Activated CD4-positive, CD25-positive, alpha-beta regulatory T cell (primary cell): ENCODE measurements around the gene PARD3.

Experiments
- DNase-seq, 4 experiments: peaks; one replicate each; lab custom pipeline; 2025; lab: John Stamatoyannopoulos, UW

Gene PARD3

DNA sequence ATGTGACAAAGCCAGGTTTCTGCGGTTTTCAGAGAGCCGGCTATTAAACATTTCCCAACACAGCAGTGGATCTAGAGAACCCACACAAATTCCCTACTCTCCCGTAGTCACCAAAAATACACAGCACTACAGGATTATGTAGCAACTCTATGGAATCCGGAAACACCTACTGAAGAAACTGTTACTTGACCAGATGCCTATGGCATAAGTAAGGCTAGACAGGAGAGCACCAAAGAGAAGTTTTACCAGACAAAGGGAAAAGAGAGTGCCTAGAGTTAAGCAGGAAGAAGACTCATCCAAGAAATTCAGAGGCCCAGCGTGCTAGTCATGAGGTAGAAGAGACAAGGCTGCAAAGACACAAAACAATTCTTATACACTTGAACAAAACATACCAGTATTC, 321.1 kb downstream of the PARD3 start:
- no peak for DNase-seq

DNA sequence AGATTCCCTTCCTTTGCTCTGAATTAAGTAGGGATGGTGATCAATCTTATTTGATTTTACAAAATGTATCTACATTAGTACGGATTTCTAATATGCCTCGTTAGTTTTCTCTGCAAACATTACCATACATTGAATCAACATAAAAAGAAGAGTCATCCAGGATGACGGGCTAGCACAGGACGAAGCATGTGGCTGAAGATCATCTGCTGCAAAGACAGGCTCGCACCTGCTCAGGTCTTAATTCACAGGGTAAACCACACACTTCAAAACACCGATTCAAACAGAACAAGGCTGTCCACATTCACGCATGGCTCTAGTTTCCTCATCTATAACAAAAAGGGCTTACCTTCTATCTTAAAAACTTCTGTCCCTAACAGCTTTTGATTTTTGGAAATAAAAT, 323.0 kb downstream of the PARD3 start:
- DNase-seq = no peak

DNA sequence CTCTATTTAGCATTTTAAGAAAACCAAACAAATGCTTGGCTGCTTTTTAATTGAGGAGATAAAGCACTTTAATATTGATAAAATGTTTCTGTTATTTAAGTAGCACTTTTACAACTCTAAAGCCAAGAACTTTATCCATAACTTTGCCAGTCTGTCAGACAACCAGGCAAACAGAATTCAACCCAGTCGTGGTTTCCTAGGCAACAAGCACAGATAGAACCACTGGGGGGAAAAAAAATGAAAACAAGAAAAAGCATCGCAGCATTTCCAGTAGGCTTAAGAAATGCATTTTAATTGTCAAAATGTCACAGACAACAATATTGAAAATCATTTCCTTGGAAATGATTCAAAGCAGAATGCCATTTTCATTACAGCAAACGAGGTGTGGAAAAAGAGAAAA, 323.4 kb downstream of the PARD3 start:
- DNase-seq = no peak

DNA sequence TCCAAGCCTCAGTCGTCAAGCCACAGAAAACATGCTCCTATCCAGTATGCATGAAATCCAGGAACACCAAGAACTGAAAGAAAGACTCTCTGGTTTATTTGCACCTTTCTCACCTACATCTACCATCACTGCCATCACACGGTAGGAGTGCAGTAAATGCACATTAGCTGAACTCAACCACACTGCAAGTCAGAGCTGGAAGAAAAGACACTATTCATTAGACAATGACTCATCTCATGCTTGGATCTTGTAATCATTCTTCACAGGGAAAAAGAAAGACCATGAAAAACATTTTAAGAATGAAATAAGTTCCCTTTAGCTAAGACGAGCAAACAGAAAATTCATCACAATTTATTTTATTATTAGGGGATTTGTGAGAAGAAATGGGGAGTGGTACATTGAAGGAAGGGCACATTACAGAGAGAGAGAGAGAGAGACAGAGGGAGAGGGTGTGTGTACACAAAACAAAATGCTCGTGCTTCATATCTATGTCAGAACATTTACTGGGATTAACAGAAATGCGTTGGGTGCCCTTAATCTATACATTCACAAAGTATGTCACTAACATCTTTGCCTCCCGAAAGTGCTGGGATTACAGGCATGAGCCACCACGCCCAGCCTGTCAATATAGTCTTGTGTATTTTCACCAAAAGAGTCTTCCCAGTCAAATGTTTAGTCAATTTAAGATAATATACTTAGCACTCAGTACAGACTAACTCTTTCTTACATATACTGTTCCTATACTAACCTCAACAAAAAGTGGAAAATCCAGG, 324.9 kb downstream of the PARD3 start:
- no peak for DNase-seq

DNA sequence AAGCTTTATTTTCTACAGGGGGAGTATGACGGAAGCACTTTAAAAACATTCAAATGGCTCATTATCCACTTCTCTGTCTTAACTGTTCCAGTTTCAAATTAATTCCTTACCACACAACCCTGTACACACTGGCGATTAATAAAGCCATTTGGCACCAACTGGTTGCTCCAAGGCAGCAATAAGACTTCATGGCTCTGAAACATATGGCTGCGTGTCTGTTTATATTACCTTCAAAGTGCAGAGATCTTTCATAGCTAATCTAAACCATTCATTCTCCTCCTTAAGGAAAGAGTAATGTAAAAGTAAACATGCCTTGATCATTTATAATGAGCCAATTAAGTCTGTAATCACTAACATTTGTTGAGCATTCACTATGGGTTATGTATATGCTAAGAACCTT, 325.7 kb downstream of the PARD3 start:
- no peak for DNase-seq

DNA sequence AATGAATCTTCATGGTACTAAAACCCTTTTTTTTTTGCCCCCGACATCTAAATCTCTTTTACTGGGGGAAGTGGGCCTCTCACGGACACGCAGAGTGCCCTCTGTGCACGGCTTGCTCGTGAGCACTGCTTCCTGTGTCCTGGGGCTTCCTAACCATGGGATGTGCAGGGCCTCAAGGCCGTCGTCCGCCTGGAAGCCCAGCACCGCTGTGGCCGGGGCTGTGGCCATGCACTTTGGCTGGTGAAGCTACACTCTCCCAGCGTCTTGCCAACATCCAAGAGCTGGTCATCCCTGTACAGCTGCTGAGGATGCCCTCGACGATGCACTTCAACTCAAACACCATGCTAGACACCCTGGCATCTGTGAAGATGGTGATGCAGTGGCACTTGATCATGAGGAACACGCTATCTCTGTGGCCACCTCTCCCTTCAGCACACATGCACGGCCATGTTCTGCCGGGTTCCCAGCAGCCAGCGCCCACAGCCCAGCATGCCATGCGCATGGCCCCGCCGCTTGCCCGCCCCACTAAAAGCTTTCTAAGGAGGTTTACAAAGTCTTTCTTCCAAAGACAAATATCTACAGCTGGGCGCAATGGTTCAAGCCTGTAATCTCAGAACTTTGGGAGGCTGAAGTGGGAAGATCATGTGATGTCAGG, 326.5 kb downstream of the PARD3 start:
- no peak for DNase-seq

DNA sequence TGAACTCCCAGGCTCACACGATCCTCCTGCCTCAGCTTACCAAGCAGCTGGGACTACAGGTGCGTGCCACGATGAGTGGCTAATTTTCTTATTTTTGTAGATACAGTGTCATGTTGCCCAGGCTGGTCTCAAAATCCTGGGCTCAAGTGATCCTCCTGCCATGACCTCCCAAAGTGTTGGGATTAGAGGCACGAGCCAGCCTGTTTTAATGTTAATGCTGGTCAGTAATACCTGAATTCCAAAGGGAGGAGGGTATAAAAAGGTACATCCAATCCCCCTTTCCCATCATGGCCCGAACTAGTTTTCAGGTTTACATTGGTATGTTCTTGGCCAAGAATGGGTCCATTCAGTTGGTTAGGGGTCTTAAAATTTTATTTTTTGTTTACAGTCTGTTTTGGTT, 329.1 kb downstream of the PARD3 start:
- DNase-seq = no peak

DNA sequence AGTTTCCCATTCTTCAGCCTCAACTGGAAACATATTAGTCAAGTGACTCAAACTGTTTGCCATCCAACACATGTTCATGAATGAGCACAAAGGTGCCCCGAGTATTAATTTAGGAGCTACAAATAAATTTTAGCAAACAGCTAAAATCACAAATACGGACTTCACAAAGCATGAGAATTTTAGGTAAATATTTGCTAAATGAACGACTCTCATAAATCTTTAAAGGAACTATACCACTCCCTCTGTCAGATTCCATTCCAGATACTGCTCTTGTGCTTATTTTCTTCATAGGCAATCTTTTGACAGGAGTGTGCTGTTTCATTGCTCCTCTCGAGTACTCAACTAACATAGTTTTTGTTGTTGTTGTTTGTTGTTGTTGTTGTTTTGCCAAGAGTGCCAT, 330.9 kb downstream of the PARD3 start:
- DNase-seq = no peak

DNA sequence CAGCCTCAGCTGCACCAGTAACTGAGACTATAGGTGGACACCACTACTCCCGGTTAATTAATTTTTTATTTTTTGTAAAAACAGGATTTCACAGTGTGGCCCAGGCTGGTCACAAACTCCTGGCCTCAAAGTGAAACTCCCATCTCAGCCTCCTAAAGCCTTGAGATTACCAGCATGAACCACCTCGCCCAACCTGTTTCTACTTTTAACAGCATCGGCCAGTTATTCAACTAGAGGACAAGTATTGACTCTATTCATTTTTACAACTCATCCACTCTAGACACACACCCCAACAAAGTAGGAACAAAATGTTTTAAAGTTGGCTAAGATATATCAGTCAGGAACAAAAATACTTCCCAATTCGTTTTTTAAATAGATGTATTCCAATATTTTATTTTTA, 334.8 kb downstream of the PARD3 start:
- DNase-seq = no peak

DNA sequence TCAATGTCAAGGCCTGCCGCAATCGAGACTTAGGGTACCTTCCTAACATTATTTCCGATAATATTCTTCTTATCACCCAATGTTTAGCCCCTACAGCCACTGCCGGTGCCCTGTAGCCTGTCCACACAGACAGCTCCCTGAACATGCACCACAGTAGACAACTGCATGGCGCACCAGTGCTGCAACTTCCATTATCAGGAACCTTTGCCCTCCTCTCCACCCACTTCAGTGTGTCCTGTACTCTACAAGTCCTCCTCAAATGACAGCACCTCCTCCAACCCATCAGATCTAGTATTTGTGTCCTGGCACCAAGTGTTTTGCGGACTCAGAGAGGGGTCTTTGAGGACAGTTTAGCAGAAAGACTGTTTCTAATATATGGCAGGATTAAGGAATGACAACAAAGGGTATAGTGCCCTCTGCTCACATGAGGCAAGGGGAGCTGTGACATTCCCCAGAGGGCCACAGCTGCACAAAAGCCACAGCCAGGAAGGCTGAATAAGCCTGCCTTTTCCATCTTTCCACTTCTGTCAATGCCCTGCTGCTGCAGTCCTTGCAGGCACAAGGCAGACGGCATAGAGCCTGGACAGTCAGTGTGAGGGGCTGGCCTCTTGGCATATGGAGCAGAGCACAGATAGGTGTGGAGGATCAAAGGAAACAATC, 335.4 kb downstream of the PARD3 start:
- DNase-seq = no peak

DNA sequence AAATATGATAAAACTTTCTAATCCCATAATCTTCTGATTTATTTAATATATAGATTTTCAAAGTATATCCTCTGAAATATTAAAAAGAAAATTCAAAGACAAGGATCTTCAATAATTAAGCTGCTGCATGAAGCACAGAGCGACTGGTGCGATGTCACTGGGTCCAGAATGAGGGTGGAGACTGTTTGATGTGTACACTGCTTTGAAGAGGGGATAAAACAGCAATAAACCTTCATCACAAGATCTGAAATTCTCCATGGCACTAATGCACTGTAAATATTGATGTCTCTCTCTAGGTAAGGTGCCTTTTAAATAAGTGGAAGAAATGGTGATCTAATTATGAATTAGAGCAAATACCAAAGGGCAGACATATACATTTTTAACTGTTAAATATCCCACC, 337.8 kb downstream of the PARD3 start:
- no peak for DNase-seq

DNA sequence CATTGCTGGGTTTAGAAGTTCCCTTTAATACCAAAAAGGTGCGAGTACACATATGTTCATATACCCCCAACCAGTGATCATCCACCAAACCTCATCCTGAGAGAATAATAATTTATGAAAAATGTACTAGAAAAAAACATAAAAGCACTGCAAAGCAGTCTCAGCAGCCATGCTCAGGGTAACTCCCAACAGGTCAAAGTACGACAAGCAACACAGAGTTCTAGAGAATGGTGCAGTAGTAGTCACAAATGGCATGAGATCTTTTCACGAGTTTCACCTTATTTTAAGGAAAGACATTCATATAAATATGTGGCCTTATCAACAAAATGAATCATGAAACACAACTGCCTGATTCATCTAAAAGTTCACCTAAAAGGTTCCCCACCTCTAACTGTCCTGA, 338.5 kb downstream of the PARD3 start:
- DNase-seq = no peak

DNA sequence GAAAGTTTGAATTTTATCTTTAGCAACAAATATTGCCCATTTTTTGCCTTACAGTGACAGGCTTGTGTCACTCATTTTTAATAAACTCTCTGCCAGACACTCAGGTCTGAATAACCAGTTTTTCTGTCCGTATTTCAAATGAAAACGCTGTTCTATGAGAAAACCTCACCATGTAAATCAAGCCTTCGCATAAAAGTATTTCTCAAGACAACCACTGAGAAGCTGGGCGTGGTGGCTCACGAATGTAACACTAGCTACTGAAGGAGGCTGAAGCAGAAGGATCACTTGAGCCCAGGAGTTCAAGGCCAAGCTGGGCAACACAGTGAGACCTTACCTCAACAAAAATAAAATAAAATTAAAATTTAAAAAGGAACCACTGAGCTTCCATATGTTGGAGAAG, 339.3 kb downstream of the PARD3 start:
- DNase-seq = no peak

DNA sequence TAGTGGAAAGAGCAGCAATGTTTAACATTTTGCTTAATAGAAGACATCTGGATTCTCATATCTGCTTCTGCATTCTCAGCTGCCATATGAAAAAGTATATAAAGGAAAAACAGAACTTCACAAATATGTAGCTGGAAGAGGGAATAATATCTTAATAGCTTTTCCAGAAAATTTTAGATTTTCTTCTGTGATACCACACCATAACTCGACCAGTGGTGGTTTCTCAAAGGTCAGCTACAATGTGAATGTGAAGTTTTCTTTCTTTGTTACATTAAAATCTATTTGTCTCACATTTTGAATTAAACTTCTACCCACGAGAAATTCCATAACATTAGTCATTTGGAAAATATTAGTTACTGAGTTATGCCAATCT, 339.8 kb downstream of the PARD3 start:
- no peak for DNase-seq

DNA sequence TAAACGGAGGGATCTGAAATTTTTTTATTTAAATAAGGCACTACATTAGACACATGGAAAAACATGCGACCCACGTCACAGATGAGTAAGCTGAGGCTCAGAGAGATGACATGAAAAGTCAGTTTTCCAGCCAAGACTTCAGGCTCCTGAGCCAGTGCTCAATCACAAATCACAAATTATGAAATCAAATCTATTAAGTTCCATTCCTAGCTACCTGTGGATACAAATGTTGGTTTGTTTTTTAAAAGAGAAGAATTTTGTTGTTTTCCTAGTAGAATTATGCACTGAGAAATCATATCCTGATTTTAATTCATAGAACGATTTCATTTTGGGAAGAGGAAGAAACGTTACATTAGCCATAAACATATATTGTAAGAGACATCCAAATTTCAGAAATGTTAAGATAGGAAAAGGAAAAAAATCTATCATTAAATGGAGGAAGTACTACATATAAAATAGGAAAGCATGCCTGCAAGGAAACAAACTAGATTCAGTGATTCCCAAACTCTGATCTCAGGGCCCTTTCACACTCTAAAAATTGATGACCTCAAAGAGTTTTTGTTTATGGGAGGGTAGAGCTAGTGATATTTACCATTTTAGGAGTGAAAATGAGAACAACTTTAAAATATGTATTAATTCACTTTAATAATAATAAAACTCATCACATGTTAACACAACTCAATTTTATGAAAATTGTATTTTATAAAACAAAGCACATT, 340.4 kb downstream of the PARD3 start:
- no peak for DNase-seq

DNA sequence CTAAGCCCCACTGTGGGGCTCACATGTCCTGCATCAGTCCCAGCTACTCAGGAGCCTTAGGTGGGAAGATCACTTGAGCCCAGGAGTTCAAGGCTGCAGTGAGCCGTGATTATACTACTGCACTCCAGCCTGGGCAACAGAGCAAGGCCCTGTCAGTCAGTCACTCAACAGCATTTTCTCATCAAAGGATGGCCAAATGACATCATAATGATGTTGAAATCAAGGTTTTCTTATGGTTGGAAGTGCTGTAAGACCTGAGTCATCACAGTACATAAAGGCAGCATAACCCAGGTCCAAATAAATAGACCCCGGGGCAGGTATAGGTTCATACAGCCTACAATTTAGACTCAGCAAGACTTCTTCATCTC, 341.1 kb downstream of the PARD3 start:
- DNase-seq = no peak

DNA sequence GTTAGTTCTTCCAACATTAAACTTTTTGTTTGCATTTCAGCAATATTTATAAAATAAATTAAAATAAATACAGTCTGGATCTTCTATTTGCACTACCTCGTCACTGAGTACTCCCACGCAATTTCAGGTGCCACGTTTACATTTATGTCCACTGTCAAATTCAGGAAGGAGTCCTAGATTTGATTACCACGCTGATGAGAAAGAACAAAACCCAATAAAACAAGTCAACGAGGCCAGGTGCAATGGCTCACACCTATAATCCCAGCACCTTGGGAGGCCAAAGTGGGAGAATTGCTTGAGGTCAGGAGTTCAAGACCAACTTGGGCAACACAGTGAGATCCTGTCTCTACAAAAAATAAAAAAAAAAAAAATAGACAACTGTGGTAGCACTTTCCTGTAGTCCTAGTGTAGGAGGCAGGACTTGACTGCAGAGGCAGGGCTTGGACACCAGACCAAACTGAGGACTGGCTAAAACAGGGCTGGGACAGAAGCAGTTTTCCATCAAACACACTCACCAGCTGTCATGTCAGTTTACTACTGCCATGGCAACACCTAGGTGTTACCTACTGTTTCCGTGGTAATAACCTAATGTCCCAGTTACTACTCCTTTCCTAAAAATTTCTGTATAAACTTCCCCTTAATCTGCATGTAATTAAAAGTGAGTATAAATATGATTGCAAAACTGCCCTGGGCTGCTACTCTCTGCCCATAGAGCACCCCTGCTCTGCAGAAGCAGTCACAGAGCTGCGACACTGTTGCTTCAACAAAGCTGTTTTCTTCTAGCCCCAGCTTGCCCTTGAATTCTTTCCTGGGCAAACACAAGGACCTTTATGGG, 341.7 kb downstream of the PARD3 start:
- DNase-seq = no peak

DNA sequence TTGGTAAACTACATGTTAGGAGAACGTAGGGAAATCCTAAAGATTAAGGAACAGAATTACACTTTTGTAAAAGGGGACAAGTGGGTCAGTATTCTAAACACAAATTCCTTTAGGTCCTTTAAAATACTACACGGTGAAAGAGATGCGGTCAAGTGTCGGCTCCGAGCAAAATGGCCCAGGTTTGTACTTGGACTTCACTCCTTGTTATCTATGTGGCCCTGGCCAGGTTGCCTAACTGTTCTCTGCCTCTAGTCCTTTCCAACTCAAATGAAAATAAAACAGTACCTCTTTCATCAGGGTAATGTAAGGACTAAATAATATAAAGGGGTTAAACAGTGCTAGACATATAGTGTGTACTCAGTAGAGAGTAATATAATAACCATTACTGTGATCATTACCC, 344.8 kb downstream of the PARD3 start:
- no peak for DNase-seq

DNA sequence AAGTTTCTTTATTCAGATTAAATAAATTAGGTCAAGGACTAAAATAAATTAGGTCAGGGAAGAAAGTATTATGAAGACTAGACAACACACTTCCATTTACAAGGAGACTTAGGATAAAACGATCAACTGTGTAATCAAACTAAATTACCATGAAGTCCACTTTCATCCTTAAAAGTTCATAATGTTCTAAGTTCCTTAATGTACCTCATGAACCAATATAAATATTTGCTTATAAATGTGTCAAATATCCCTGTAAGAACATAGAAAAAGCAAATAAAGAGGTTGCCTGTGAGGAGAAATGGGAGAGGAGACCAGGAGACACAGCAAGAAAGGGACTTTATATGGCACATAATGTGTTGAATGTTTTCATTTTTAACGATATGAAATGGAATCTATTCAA, 345.6 kb downstream of the PARD3 start:
- DNase-seq = no peak

DNA sequence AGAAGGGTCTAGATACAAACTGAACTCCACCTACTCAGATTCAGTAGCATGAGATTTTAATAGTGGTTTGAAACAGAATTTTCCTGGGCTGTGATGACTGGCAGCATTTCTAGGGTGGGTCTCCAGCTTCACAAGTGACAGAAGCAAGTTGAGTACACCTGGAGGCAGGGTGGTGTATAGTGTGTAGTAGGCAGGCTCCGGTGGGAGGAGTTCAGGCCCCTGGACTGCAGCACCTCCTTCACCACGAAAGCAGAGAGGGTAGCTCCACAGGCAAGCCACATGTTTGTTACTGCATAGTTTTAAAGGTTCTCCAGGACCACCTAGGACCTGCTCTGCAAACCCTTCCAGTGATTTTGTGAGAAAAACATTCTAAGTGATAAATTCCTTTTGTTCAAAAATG, 347.2 kb downstream of the PARD3 start:
- DNase-seq = no peak

DNA sequence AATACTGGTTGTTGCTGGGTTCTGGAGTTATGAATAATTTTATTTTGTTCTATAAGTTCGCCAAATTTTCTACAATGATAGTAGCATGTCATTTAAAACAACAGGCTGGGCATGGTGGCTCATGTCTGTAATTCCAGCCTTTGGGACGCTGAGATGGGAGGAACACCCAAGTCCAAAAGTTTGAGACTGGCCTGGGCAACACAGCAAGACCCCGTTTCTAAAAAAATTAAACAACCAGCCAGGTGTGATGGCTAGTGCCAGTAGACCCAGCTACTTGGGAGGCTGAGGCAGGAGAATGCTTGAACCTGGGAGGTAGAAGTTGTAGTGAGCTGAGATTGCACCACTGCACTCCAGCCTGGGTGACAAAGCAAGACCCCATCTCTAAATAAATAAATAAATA, 347.7 kb downstream of the PARD3 start:
- no peak for DNase-seq

DNA sequence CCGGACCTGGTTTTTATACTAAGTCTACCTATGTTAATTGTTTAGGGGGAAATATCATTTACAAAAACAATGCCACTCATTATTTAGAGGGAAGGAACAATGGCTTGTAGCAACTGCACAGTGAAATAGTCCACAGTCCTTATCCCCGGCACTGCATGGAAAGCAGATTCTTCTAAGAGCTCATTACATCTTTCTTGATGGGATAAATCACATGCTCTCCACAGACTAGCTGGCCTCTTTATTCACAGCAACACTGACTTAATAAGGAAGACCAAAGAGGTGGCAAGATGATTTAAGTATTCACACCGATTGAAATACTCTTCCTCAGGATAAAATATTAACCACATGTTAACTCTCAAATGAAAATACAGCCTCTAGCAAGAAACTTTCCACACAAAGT, 349.4 kb downstream of the PARD3 start:
- DNase-seq = no peak
